Fibroblast of lung (primary cell): Measurements from ENCODE around the gene TIAM1. TPM values are rescaled to one million over a fixed set of nuclear protein-coding genes. Genes with fewer than 3 reads are reported as not detected.

ENCODE experiments used
- DNase-seq, 2 donors: peaks; one replicate each; pipeline versions ENCODE4 v3.0.0 to v3.0.0-alpha.2; 2010; ENCODE audit warnings: low read depth in 2 of 2
- H2AFZ ChIP-seq: 2 replicates; pipeline ENCODE4 v1.5.1; 2012; ENCODE audit warnings: low read length, control low read depth, inconsistent platforms
- H3K27ac ChIP-seq: 2 replicates; pipeline ENCODE4 v1.5.1; 2011; ENCODE audit warnings: low read length, control low read depth; ENCODE audit not compliant: insufficient read depth
- H3K27me3 ChIP-seq: 2 replicates; pipeline ENCODE4 v1.5.1; 2011; ENCODE audit warnings: mild to moderate bottlenecking, low read length; ENCODE audit not compliant: control insufficient read depth, insufficient read depth
- H3K36me3 ChIP-seq: 2 replicates; pipeline ENCODE4 v1.5.1; 2011; ENCODE audit warnings: low read length; ENCODE audit not compliant: control insufficient read depth, insufficient read depth
- H3K4me1 ChIP-seq: 2 replicates; pipeline ENCODE4 v1.5.1; 2011; ENCODE audit warnings: low read length; ENCODE audit not compliant: control insufficient read depth, insufficient read depth; ENCODE audit errors: extremely low read depth
- H3K4me2 ChIP-seq: 2 replicates; pipeline ENCODE4 v1.5.1; 2011; ENCODE audit warnings: low read length, control low read depth; ENCODE audit not compliant: insufficient read depth; ENCODE audit errors: extremely low read depth
- H3K4me3 ChIP-seq, 4 experiments: fragments of 200-600 bp in 1 of 4; sonication (generic) in 1 of 4; replicated peaks in 1 of 4; 2 replicates each; pipeline ENCODE4 v1.5.1; 2011 to 2016; ENCODE audit warnings: low read length in 4 of 4, low read depth in 3 of 4, mild to moderate bottlenecking in 3 of 4, control low read depth in 2 of 4, inconsistent platforms in 1 of 4, mixed read lengths in 1 of 4; ENCODE audit not compliant: insufficient read depth in 1 of 4; ENCODE audit errors: control extremely low read depth in 1 of 4
- H3K79me2 ChIP-seq: 2 replicates; pipeline ENCODE4 v1.5.1; 2012; ENCODE audit warnings: mild to moderate bottlenecking, low read length, inconsistent platforms; ENCODE audit not compliant: control insufficient read depth, insufficient read depth
- H3K9ac ChIP-seq: 2 replicates; pipeline ENCODE4 v1.5.1; 2011; ENCODE audit warnings: mild to moderate bottlenecking, low read length, control low read depth; ENCODE audit not compliant: insufficient read depth
- H3K9me3 ChIP-seq: 2 replicates; pipeline ENCODE4 v1.5.1; 2012; ENCODE audit warnings: low read depth, low read length; ENCODE audit not compliant: control insufficient read depth, insufficient read depth
- H4K20me1 ChIP-seq: 2 replicates; pipeline ENCODE4 v1.5.1; 2011; ENCODE audit warnings: low read length; ENCODE audit not compliant: control insufficient read depth, insufficient read depth; ENCODE audit errors: extremely low read depth
- EZH2 ChIP-seq: IDR thresholded peaks from 2 replicates; pipeline ENCODE4 v1.5.1; 2012; ENCODE audit warnings: low read length, control low read depth, mild to moderate bottlenecking; ENCODE audit errors: missing control alignments
- polyA plus RNA-seq, 2 donors: library from polyadenylated mRNA; depleted of rRNA in 1 of 2; stranded (reverse) in 1 of 2; unstranded in 1 of 2; fragments of >200 nt; gene quantifications; 2 replicates each; pipeline ENCODE4 v1.2.1, GENCODE V29; 2011 to 2012; ENCODE audit warnings: missing spikeins in 1 of 2
- total RNA-seq: library from RNA; depleted of rRNA; stranded (reverse); fragments of >200 nt; gene quantifications from 2 replicates; pipeline ENCODE4 v1.2.1, GENCODE V29; 2014
- TF ChIP-seq, protein P1 (sequence below), 2 donors: IDR thresholded peaks in 1 of 2; conservative IDR thresholded peaks in 1 of 2; 1 replicate in 1 of 2; 2 replicates in 1 of 2; pipeline ENCODE4 v1.5.1; 2011 to 2012; ENCODE audit warnings: low read length in 2 of 2, control low read depth in 1 of 2, inconsistent platforms in 1 of 2, low read depth in 1 of 2, mild to moderate bottlenecking in 1 of 2

Gene TIAM1
- total and polyA plus RNA-seq, 2 donors (not counting 1 experiment from before 2014, with no cell fraction given) = under 0.01 to 0.52 TPM

DNA sequence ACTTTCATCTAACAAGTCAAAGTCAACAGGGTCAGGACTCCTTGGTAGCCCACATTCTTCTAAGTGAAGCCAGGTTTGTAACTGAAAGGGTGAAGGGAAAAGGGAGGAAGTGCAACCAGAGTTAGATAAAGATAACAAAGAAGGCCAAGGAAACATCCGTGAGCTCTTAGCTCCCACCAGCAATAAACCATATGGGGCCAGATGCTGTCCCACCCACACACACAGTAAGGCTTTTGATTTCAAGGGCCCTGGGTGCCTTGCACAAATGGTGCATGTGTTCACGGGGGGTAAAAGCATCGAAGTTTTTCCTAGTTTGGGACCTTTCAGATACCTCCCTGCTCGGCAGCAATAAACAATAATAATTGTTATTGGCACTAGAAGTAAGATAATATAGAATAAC is 5.1 kb upstream of the TIAM1 start:
- Histone ChIP-seq H3K9me3 (no peaks in the 10 kb centered on the region), H3K27ac (no peak overlapping the region), H3K9ac (no peak overlapping the region), H4K20me1 (no peaks in the 10 kb centered on the region), H3K4me3 (no peak overlapping the region), H2AFZ (no peak overlapping the region), H3K27me3 (no peaks in the 10 kb centered on the region), H3K79me2 (no peaks in the 10 kb centered on the region), H3K4me1 (no peaks in the 10 kb centered on the region), H3K4me2 (no peak overlapping the region), H3K36me3 (no peaks in the 10 kb centered on the region)
- TF ChIP-seq EZH2 = no peak
- TF ChIP-seq, protein P1, sequence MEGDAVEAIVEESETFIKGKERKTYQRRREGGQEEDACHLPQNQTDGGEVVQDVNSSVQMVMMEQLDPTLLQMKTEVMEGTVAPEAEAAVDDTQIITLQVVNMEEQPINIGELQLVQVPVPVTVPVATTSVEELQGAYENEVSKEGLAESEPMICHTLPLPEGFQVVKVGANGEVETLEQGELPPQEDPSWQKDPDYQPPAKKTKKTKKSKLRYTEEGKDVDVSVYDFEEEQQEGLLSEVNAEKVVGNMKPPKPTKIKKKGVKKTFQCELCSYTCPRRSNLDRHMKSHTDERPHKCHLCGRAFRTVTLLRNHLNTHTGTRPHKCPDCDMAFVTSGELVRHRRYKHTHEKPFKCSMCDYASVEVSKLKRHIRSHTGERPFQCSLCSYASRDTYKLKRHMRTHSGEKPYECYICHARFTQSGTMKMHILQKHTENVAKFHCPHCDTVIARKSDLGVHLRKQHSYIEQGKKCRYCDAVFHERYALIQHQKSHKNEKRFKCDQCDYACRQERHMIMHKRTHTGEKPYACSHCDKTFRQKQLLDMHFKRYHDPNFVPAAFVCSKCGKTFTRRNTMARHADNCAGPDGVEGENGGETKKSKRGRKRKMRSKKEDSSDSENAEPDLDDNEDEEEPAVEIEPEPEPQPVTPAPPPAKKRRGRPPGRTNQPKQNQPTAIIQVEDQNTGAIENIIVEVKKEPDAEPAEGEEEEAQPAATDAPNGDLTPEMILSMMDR (conservative IDR thresholded peaks at IDR 0.05 in 1 of 2, IDR thresholded peaks at IDR 0.05 in 1 of 2; ENCODE audit: low read depth in 1 of 2, low read length in 2 of 2) = no peak
- no peak for DNase-seq

GRCh38 chr21:31348188-31348587 is 4.1 kb upstream of the TIAM1 start:
- Histone ChIP-seq H4K20me1 (no peaks in the 10 kb centered on the region), H3K9me3 (no peaks in the 10 kb centered on the region), H3K79me2 (no peaks in the 10 kb centered on the region), H3K4me2 (no peak overlapping the region), H3K4me3 (no peak overlapping the region), H2AFZ (no peak overlapping the region), H3K9ac (no peak overlapping the region), H3K36me3 (no peaks in the 10 kb centered on the region), H3K4me1 (no peaks in the 10 kb centered on the region), H3K27me3 (peaks cover 6% of the 10 kb centered on the region), H3K27ac (no peak overlapping the region)
- DNase-seq = no peak
- TF ChIP-seq, protein P1 (conservative IDR thresholded peaks at IDR 0.05 in 1 of 2, IDR thresholded peaks at IDR 0.05 in 1 of 2; ENCODE audit: low read depth in 1 of 2, low read length in 2 of 2) = no peak
- TF ChIP-seq EZH2 = no peak

DNA sequence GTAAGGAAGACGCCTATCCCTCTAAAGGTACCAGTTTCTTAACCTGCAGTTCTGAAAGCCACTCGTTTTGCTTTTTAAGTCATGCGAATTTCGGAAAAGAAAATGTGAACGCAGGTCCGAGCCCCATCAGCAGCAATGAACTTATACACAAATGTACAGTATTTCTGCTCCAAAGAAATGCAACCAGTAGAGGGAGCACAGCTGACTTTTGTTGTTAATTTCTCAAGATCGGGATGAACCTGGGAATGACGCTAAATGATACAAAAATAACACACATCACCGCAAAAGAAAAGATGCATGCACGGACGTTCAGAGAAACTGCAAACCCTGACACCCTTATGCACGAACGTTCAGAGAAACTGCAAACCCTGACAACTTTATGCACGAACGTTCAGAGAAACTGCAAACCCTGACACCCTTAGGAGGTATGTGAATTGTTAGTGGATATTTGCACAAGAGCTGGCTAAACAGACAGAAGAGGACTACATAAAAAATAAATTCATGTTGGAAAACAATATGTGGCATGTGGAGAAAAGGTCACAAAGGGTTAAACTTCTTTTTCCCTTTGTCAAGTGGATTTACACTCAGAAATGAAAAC is 3.5 kb upstream of the TIAM1 start:
- H3K79me2 ChIP-seq = no peaks in the 10 kb centered on the region
- no peak for TF ChIP-seq EZH2
- TF ChIP-seq, protein P1 (conservative IDR thresholded peaks at IDR 0.05 in 1 of 2, IDR thresholded peaks at IDR 0.05 in 1 of 2; ENCODE audit: low read depth in 1 of 2, low read length in 2 of 2) = peak in 1 of 2 donors; percentile 70
- no peak overlapping the region for H3K4me3 ChIP-seq
- no peak overlapping the region for H3K27ac ChIP-seq
- no peak overlapping the region for H2AFZ ChIP-seq
- peak in 1 of 2 donors; percentile 59 for DNase-seq
- no peak overlapping the region for H3K9ac ChIP-seq
- H3K4me2 ChIP-seq = no peak overlapping the region
- no peaks in the 10 kb centered on the region for H3K9me3 ChIP-seq
- H3K36me3 ChIP-seq = no peaks in the 10 kb centered on the region
- H3K4me1 ChIP-seq = no peaks in the 10 kb centered on the region
- H4K20me1 ChIP-seq = no peaks in the 10 kb centered on the region
- H3K27me3 ChIP-seq = peaks cover 6% of the 10 kb centered on the region
